NCI-H69 (cell line): ENCODE data around the gene XAGE3.

Source experiments
- DNase-seq: peaks from one replicate; lab custom pipeline; 2025; lab: John Stamatoyannopoulos, UW

The XAGE3 gene

DNA sequence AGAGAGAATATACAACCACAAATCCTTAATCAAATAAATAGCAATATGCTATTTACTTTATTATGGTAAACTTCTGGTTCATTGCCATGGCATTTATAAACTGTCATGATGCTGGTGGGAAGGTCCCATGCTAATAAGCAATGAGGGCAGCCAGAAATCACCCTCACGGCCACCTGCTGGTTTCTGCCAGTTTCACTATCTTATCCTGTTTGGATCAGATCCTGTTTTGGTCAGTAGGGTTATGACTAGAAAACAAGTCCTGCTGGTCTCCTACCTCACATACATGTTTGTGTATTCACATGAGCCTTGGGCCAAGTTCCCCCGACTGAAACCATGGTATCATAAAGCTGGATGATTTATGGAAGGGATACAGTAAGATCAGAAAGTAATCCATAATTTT is 28.7 kb downstream of the XAGE3 start:
- DNase-seq: no peak

DNA sequence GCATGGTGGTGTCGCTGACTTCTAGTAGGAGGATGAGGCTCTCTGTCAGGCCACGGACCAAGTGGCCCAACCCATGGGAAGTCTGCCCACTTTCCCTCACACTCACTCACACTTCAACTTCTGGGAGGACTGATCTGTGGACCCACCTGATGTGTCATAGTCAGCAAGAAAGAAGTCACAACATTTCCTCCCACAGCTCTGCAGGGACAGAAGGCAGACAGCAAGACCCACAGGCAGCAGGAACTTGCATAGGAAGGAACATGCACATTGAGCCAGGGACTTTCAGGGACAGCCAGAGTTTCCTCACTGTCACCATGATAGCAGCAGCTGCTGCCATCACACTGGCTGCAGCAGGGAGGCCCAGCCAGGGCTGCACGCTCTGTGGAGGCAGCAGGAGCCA is 37.3 kb downstream of the XAGE3 start:
- no peak for DNase-seq

DNA sequence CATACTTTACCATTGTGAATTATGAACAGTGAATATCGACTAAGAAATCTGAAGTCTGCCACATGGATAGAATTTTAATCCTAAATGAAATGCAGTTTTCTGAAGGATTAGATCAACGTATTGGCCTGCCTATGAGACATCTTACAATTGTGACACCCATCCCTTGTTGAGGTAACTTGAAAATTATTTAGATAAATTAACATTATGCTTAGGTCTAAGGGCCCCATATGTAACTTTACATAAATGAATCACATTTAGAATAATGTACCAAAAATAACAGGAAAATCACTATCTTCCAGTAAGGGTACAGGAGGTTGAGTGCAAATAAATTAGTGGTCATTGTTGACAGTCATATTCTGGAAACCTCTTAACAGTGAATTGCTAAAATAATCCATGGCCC is 43.3 kb downstream of the XAGE3 start:
- no peak for DNase-seq

DNA sequence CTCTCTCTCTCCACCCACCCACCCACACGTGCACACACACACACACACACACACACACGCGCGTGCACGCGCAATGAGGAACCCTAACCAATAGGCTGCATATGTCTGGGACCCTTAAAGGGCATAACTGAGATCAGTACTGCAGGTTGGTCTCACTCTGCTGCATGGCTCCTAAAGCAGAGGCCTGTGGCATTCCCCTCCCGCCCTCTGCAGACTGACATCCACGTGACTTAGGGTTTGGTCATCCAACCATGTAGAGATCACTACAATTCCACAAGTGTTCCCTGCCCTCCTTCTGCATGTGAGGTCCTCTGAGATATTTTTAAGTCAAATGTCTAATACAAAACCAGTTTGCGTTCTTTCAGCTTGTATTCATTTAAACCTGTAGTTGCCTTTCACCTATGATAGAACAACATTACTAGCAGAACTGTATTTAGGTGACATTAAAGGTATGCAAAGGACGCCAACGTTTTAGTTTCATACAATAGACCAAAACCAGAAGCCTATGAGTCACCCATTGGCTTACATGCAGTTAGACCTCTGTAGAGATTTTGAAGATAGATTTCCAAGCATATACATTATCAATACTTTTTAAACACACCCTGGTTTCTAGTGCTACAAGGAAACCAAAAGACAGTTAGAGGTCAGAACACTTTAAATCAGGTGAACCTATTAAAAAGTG is 46.7 kb downstream of the XAGE3 start:
- no peak for DNase-seq

DNA sequence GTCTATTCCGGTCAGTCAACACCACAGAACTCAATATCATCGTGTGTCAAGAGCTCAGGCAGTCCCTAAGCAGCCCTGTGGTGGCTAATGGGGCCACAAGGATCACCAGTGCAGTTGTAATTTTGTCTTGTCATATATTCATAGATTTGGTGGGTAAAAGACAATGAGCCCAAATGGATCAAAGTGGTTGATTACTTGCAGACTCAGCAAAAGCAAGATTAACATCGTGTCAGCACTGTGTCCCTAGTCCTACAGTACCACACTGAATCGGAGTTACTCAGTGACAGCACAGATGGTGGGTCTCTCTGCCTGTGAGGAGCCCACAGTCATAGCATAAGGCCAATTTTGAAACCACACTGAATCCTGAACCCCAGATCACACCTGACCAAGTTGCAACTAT is 48.1 kb downstream of the XAGE3 start:
- no peak for DNase-seq
